ENCODE data around the gene HOXA1.

The HOXA1 gene

DNA sequence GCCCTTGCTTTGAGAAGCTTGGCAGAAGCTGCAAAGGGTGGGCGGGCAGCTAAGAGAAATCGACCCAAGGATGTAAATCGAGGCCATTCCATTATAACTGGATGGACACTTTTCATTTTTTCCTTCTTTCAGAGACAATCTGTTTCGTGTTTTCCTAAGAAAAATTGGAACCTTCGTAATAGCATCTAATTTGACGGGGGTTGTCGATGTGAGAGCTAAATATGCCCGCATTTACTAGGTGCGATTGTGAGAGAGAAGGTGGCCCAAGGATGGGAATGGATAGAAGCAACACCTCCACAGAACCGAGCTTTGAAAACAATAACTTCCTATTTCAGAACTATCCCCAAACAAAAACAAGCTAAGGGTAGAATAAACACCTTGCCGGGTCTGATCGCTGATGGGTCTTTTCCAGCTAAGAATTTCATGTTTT is 35.6 kb upstream of the HOXA1 start:
- DNase-seq, result no peak

DNA sequence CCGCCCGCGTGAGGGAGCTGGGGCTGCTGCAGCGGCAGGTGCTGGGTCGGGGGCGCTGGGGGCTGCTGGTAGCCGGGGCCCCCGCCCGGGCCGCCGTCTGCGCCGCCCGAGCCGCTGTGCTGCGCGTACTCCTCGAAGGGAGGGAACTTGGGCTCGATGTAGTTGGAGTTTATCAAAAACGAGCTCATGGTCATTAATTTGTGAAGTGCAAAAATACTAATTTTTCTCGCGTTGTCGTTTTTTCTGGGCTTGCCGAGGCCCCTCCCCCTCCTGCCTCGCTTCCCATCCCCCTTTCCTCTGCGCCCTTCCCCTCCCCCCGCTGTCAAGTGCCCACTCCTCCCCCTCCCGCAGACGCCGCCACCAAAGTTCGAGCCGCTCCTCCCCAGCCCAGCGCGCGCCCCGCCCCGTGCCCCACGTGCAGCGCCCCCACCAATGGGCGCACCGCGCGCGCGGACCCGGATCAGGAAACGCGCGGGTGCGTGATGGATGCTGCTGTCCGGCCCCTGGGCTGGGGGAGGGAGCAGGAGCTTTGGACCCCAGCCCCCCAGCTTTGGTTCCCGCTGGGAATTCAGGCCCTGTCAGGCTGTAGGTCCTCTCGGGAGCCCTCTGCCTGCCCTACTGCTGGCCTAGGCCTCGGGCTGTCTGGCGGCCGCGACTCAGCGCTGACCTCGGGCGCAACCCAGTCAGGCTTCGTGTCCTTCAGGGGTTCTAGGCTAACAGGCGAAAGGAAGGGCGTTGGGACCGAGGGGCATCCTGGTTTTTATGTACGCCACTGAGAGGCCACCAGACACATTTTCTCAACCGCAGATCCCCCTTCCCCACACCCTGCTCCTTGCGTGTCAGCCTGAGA is 35.0 kb upstream of the HOXA1 start, which contains the start of gene HOXA4:
Gene HOXA4, minus strand, starts transcription at position 218 of the 850 bp plus-strand sequence. Its CDS starts 24 bp downstream, at position 194.
- DNase-seq, result no peak

DNA sequence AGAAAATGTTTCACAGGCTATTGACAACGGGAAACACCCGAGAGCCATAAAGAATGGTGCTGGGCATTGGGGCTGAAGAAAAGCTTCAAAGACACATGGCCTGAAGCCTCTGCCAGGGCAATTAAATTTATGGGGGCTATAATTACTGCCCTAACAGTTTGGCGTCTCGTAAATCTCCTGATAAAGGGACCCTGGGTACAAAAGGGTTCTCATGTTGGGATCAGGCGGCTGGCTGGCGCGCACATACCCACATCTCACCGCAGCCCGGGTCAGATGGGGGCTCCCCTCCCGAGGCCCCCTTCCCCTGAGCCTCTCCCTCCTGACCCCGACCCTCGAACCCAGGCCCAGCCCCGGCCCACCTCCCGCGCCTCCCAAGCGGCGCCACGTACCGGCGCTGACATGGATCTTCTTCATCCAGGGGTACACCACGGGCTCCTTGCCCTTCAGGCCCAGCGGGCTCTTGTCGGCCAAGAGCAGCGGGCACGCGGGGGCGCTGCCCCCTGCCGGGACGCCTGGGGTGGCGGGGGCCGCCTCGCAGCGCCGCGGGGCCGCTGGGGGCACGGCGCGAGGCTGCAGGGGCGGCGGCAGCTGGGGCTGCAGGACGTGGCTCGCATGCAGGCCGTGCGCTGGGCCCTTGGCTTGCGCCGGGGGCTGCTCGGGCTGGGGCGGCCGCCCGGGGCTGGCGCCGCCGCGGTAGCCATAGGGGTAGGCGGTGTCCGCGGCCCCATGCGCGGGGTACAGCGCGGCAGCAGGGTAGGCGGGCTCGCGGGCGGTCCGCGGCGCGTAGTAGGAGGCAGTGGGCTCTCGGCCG is 34.1 kb upstream of the HOXA1 start:
- DNase-seq, result no peak

DNA sequence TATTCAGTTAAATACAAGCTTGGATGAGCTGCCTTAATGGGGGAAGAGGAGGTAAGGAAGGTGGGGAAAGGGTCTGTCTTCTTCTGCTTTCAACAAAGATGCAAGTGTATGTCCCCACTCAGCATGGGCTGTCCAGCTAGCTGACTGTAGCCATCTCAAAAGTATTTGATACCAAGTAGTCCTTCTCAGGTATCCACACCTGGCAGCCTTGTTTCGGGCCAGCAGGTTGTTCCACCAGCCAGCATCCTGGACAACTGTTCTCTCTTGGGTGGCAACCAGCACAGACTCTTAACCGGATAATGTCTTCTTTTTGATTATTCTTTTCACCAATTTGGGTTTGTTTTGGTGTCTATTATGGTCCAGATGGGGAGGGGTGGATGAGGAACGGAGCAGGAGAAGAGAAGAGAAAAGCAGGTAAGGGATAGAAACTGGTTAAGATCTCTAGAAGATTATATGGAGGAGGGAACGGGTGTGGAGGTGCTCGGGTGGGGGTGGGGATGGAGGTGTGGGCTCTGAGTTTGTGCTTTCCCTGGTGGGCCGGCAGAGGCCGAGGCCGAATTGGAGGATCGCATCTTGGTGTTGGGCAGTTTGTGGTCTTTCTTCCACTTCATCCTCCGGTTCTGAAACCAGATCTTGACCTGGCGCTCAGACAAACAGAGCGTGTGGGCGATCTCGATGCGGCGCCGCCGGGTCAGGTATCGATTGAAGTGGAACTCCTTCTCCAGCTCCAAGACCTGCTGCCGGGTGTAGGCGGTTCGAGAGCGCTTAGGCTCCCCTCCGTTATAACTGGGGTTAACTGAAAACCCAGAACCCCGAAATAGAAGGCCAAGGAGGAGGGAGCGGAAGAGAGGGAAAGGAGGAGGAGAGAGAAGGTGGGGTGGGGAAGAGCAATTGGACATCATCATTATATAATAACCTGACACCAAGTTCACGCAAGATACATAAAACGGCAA is 33.3 kb upstream of the HOXA1 start:
- DNase-seq, result no peak

DNA sequence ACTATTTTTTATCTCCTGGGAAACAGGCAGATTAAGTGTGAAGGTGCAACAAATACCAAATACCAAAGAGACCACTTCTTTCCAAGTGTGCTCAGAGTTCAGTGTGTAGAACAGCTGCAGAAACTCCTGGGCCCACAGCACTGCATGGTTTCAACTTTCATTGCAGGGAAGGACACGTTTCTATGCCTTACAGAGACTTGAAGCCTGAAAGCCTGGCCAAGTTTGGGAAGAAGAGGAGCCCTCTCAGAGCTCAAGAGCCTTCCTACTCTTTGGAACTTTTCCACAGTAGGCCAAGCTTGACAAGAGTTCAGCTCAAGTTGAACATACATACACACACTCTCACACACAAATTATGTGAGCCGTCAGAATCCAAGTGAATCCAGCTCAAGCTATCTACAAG is 32.2 kb upstream of the HOXA1 start:
- DNase-seq, result no peak

DNA sequence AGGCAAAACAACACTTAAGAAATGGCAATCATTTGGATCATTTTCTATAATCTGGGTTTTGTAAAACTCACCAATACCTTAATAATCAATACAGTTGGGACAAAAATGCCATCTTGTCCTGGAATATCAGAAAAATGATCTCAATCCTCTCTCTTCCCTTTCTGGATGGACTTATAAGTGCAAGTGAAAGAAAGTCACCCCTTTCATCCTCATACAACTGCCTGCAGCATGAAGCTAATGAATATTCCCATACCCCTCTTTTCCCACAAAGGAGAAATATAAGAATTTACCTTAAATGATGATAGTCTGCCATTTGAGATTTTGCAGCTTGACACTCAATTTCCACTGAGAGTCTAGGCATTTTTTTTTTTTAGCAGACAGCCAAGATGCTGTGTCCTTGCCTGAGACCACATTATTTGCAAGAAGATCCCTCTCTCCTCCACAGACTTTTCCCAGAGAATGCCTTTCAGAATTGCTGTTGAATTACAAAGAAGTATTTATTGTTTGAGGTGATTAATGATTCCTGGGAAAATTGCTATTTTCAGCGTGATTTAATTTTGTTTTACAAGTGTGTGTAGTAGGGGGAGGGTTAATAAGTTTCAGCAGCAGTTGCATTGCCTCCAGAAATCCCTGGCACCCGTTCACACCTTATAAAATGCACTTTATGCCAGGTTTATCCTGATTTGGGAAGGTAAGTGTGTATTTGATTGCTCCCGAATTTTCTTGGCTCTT is 31.0 kb upstream of the HOXA1 start:
- DNase-seq, result no peak

DNA sequence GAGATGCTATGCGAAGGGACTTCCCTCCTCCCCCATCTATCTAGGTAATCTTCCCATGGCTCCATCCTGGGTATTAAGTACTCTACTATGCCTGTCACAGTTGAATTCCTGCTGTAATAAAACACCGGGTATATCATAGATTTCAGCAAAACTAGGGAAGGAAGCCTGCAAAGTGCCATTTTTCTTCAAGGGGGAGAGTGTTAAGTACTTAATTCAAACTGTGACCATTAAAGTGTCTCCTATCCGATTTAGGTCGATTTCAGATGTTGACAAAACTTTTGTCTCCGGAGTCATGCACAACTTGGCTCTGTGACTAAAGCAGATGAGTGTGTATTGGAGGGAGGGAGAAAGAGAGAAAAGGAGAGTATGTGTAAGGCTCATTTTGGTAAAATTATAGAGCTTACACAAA is 30.2 kb upstream of the HOXA1 start:
- DNase-seq, result no peak

DNA sequence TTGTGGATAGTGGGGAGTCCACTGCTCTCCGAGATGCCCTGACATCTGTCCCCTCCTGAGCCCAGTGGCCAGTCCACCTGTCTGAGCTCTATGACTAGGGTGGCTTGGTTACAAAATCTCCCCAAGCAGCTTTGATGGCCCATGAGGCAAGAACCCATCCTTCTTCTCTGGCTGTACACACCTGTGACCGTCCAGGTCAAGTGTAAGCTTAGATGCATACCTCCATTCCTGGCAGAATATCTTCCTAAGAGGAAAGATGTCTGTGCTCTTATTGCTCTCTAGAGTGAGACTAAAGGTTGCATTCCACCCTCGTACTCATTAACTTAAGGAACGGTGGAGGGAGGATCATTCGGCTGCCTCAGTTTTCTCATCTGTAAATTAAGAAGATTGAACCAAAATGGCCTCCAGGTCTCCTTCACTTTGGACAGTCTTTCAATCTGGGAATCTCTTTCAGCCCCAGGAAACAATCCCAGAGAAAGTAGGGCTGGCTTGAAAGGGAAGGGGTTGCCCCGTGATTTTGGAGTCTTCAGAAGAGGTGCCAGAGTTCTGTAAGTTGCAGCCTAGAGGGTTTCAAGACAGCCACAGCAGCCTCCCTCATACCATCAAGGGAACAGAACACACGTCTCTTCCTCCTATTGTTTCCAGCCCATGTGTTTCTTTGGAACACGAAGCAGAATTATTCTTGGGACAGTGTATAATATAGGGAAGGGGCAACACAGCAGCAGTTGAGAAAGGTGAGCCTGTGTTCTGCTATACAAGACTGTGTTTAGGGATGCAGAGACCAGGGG is 29.3 kb upstream of the HOXA1 start:
- no peak for DNase-seq

DNA sequence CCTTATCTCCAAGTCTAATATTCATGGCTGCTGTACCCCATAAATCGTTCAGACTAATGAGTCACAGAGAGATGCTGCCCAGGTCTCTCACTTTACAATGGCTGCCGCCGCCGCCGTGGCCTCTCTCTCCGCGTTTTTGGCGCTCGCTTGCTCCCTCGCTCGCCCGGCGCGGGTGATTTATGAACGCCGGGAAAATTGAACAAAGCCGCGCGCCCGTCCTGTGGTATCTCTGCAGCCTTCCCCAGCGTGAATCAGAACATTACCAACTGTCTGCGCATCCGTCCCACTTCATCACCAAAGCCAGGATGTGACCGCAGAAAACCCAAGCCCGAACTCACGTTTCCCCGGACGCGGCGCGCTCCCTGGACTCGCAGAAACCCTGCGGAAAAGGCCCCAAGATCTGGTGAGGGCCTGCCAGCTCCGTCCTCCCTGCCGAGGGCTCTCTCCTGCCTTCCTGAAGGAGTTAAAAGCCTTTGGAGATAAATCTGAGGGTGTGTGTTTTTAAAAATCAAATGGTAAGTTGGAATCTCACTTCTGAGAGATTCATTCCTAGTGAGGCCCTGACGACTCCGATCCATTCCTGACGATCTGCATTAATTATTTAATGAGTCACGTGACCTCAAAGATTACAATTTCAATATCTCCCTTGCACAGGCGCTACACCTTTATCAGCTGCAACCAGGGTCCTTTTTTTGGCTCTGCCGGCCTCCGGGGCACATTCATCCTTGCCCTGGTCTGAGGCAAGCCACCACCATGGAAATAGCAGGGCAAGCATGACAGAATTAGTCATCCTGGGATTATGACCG is 28.5 kb upstream of the HOXA1 start:
- DNase-seq, result no peak

DNA sequence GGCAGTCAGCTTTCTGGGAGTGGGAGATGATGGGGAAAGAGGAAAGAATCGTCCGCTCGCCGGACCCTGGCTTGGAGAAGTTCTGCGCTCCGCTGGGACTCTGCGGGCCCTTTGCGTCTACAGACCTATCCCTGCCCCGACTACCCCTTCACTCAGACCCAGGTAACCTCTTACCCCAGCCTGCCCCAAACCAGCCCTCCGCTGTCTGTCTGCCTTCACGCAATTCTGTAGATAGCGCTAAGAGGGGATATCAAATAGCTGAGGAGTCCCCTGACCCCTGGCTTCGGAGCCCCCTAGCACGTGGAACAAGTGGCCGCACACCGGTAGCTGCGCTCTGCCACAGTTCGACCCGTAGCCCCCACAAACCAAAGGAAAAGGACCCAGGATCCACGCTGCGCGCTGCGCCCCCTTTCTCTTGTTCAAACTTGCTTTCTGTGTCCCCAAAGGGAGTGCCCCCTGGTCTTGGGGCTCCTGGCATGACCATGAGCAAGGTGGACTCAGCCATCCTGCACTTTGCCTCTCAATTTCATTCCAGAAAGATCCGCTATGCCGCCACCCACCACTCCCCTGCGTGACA is 27.8 kb upstream of the HOXA1 start:
- DNase-seq, result no peak

DNA sequence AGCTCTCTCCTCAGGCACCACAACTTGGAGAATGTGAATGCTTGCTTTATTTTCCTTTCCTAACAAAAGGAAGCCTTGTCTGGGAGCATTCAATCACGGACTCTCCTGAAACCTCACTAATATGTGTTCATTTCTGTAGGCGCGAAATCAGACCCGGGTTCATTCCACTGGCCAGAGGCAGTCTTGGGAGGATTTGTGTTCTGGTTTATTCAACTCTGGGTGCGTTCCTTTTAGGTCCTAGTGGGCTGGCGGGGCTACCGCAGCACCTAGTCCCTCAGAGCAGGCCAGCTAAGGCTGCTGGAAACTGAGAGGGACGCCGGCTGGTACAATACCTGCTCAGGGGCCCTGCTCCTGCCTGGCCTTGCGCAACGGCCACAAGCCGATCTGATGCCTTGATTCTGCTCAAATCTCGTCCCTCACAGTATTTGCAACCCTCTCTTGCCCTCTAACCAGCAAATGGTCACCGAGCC is 27.2 kb upstream of the HOXA1 start:
- no peak for DNase-seq

DNA sequence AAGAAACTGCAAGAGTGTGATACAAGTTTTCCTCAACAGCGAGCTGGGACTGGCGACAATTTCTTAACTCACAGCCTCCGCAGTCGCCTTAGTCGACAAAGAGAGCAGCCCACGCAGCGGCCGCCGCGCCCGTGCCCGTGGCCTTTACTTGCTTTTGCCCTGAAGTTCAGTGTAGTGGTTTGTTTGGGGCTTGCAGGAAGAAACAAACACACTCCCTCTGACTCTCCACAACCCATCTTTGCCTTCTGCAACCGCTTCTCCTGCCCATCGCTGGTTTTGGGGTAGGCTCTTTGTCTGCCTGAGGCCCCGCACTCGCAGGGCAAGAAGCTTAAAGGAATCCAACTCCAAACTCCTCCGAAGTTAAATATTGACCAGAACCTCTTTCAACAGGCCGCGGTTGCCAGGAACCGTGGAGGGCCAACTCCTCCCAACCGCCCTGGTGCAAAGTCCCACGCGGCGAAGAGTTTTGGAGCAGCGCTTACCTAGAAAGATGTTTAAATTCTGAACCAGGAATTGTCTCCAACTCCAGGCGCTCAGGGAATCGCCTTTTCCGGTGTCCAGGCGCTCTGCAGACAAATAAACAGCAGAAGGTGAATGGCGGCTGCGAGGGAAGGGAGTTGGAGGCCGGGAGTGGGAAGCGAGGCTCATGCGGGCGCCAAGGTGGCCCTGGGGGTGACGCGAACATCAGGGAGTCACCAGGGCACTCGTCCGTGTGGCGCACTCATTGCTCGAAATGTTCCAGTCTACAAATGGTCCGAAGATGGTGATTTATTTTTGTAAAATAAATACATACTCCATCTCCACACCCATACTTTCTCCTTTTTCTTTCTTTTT is 26.5 kb upstream of the HOXA1 start:
- no peak for DNase-seq

DNA sequence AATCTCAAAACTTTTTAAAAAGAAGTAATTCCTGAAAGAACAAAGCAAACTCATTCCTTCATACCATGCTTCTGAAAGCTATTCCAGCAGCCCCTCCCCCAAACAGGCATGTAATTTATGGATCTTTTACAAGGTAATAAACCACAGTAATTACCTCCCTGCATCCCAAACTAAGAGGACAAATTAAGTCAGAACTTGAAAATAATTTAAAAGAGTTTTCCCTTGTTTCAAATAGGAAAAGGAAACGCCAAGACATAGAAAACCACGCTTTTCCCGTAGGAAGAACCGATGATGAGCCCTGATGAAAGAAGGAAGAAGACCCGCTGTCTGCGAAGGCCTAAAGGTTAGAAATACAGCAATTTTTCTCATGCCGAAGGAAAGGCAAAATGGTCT is 25.9 kb upstream of the HOXA1 start:
- no peak for DNase-seq

DNA sequence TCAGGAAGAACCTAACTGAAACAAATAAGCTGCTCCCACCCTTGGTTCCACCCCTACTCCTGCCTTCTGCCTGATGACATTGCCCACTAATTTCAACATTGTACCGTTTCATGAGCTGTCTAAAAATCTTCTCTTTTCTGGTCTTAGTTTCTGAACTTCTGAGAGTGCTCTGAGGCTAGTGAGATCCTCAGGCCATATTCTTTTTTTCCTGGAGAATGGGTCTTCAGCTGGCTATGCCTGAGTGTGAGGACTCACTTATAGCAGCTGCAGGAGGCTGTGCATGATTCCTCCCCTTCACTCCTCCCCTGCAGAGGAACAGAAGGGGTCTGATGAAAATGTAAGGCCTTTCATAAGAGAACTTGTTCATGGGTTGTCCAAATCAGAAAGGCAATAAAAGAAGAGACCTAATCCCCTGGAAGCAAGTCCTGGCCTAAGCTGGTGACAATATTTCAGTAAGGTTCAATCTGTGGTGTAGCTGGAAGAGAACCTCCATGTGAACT is 23.7 kb upstream of the HOXA1 start:
- no peak for DNase-seq

DNA sequence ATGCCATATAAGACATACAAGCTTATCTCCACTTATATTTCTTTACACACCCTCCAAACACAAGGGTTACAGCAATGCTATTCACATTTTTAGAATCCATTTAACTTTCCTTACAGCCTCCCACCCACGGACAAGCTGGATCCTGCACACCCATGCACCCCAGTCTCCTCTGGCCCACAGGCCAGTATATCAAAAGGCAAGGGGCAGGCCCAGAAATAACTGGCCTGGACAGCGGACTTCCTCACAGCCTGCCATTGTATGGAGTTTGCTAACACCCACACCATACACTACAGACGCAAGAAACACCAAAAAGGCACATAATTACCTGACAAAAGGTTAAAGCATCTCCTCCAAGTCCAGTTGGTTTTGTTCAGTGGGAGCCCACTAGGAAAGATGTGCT is 22.8 kb upstream of the HOXA1 start:
- no peak for DNase-seq

DNA sequence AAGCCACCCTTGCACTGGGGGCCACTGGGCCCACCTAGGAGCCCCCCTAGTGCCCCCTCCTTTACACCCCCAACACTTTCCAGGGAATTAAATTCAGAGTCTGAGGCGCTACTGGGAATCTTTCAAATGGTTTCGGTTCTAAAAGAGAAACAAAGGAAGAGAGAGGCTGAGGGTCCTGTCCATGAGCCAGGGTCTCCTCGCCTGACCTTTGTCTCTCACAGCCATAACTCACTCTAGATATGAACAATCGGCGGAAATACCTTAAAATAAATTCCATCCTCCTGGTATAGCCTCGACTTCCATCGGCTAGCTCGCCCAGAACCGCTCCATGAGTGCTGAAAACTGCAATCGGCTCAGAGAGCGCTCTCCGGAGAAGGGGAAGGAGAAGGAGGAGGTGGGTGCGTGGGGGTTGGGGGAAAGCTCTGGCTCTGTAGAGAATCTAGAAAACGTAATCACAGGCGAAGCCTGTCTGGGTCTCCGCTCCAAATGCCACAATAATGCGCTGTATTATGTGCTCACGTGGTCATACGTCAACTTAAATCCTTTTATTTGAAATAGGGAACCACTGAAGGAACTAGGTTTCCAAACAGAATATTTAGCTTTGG is 22.2 kb upstream of the HOXA1 start:
- DNase-seq, result no peak

DNA sequence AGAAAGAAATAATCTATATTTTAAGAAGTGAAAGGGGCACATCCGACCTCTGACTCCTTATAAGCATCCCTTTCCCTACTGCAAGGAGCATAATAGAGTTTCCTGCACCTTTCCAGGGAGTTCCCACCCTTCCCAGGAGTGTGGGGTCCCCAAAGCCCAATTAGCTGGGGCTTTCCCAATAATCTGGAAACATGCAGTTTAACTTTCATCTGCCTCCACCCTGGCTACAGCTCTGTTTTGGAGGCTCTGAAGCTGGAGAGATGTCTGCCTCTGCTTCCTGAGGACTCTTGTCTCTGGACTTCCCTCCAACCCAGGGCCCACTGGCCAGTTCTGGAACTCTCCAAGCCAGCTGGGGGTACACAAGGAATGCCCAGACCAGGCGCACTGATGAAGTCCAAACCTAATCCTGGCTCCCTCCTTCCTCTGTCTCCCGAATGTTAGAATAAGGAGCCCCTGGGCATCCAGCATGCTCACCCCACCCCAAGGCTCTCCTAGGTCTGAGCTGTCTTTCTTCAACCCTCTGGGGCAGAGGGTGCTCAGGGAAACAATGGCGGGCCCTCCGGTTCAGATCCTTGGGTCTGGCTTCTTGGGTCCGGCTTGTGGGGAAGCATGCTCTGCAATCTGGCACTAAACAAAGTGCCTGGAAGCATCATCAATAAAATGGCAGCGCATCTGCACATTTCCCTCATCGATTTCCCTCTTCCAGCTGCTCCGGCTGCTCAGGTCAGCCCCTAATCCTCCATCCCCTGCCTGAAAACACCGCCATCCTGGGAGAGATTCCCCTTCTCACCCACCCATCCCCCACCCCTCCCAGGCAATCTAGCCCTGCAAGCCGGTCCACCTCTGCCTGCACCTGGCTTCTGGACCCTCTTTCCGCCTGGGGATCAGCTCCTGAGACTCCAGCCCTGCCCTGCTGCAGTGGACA is 21.4 kb upstream of the HOXA1 start:
- no peak for DNase-seq

Measured in NCI-H187 treated with DMSO at 0.1 percent for 48 hours (cell line).